ENCODE data around the gene ABHD17A. TPM values are rescaled to one million over a fixed set of nuclear protein-coding genes. Genes with fewer than 3 reads are reported as not detected.

ABHD17A gene
- total RNA-seq, result 91.8 and 111 TPM in 2 replicates

GRCh38 chr19:1885398-1886119, at the start of gene ABHD17A:
Gene ABHD17A (minus strand): TSS chr19:1885496. CDS start chr19:1881566, 3,930 bp downstream.

GRCh38 chr19:1905110-1905862, 20.0 kb upstream of the ABHD17A start, which contains the start of the genes ADAT3 and SCAMP4:
Gene ADAT3 (plus strand): TSS chr19:1905399. CDS start chr19:1912048, 6,649 bp downstream.
Gene SCAMP4 (plus strand): TSS chr19:1905399. CDS start chr19:1915020, 9,621 bp downstream.

GRCh38 chr19:1863328-1863637, 22.0 kb downstream of the ABHD17A start, which contains the start of gene KLF16:
Gene KLF16 (minus strand): TSS chr19:1863579. CDS start chr19:1863497, 82 bp downstream.

GRCh38 chr19:1848399-1849131, 36.7 kb downstream of the ABHD17A start, which contains the start of gene REXO1:
Gene REXO1 (minus strand): TSS chr19:1848483. CDS start chr19:1848358, 125 bp downstream.

Other genes with a start within 250 kb of the ABHD17A start
- gene TCF3, start 232.9 kb downstream of the ABHD17A start, total RNA-seq, result 65.6 and 123 TPM in 2 replicates
- not detected in 2 replicates for gene ONECUT3, start 132.0 kb downstream of the ABHD17A start, total RNA-seq
- 0.65 and 1.3 TPM in 2 replicates for gene ATP8B3, start 73.2 kb downstream of the ABHD17A start, total RNA-seq
- 6.8 and 14.7 TPM in 2 replicates for gene REXO1, start 37.0 kb downstream of the ABHD17A start, total RNA-seq
- gene KLF16, start 21.9 kb downstream of the ABHD17A start, total RNA-seq, result 3.7 and 5.8 TPM in 2 replicates
- 1.6 and 4.0 TPM in 2 replicates for gene ADAT3, start 19.9 kb upstream of the ABHD17A start, total RNA-seq
- 17.6 and 48.2 TPM in 2 replicates for gene SCAMP4, start 19.9 kb upstream of the ABHD17A start, total RNA-seq
- 70.1 and 102 TPM in 2 replicates for gene CSNK1G2, start 55.7 kb upstream of the ABHD17A start, total RNA-seq
- gene BTBD2, start 130.2 kb upstream of the ABHD17A start, total RNA-seq, result 30.8 and 82.8 TPM in 2 replicates
- gene MKNK2, start 165.7 kb upstream of the ABHD17A start, total RNA-seq, result 74.1 and 114 TPM in 2 replicates
- 17.2 and 35.2 TPM in 2 replicates for gene MOB3A, start 210.8 kb upstream of the ABHD17A start, total RNA-seq
- 0.76 and 0.81 TPM in 2 replicates for gene IZUMO4, start 211.4 kb upstream of the ABHD17A start, total RNA-seq

Measured in bladder microvascular endothelial cell (primary cell).